HPDE6-E6E7 (cell line): Measurements from ENCODE around the gene CLCN1.
A peak's percentile ranks its signal among the peaks of the same experiment; 100 is the strongest.
"Not testable (repeated sequence)": the region's sequence is repeated elsewhere in the genome, so short reads cannot be mapped to it uniquely, and the experiment has no call there.

ENCODE experiments used
- DNase-seq: peaks from one replicate; pipeline ENCODE4 v3.0.0; 2011; ENCODE audit warnings: missing footprints; ENCODE audit errors: extremely low spot score

Gene CLCN1

GRCh38 chr7:143315776-143316175 is at the start of gene CLCN1:
Gene CLCN1, plus strand, starts transcription at chr7:143316111. Its CDS starts 102 bp downstream, at chr7:143316213.
- DNase-seq = no peak

- DNase-seq = no peak
These were observed 46.7 kb upstream of the CLCN1 start for GRCh38 chr7:143269251-143269650.

GRCh38 chr7:143271240-143271639 is 44.7 kb upstream of the CLCN1 start:
- DNase-seq = no peak

GRCh38 chr7:143272871-143273270 is 43.0 kb upstream of the CLCN1 start:
- DNase-seq = no peak

- peak; percentile 31 for DNase-seq
These were observed 36.5 kb upstream of the CLCN1 start for GRCh38 chr7:143279186-143280098.

- DNase-seq = no peak
These were observed 35.8 kb upstream of the CLCN1 start for GRCh38 chr7:143280160-143280559.

- no peak for DNase-seq
These were observed 35.3 kb upstream of the CLCN1 start for GRCh38 chr7:143280566-143280965.

- DNase-seq = no peak
These were observed 34.4 kb upstream of the CLCN1 start for GRCh38 chr7:143281529-143281928.

- DNase-seq = no peak
These were observed 33.8 kb upstream of the CLCN1 start for GRCh38 chr7:143282124-143282523.

GRCh38 chr7:143283381-143283780 is 32.5 kb upstream of the CLCN1 start:
- DNase-seq = no peak

GRCh38 chr7:143284591-143285469 is 31.1 kb upstream of the CLCN1 start, which contains the start of gene TMEM139:
Gene TMEM139, plus strand, starts transcription at chr7:143284958. Its CDS starts 1,000 bp downstream, at chr7:143285958.
- DNase-seq = no peak

- no peak for DNase-seq
These were observed 30.5 kb upstream of the CLCN1 start for GRCh38 chr7:143285470-143285778.

GRCh38 chr7:143285806-143286521 is 29.9 kb upstream of the CLCN1 start:
- no peak for DNase-seq

GRCh38 chr7:143286522-143286890 is 29.4 kb upstream of the CLCN1 start:
- no peak for DNase-seq

GRCh38 chr7:143287339-143287934 is 28.5 kb upstream of the CLCN1 start:
- no peak for DNase-seq

- DNase-seq = peak; percentile 100
These were observed 27.7 kb upstream of the CLCN1 start, which contains the start of gene CASP2 for GRCh38 chr7:143287935-143288826. Gene CASP2, plus strand, starts transcription at chr7:143288351. Its CDS starts 105 bp downstream, at chr7:143288456.

GRCh38 chr7:143288836-143289235 is 27.1 kb upstream of the CLCN1 start:
- DNase-seq = no peak

- DNase-seq = no peak
These were observed 26.5 kb upstream of the CLCN1 start for GRCh38 chr7:143289421-143289820.

- not testable (repeated sequence) for DNase-seq
These were observed 26.0 kb upstream of the CLCN1 start for GRCh38 chr7:143289888-143290287.

GRCh38 chr7:143290293-143290692 is 25.6 kb upstream of the CLCN1 start:
- DNase-seq = no peak
